DOHH2 (cell line): Measurements from ENCODE around the gene MAGT1.

ENCODE experiments used
- EZH2phosphoT487 ChIP-seq: fragments of 200-600 bp; sonication (generic); IDR thresholded peaks from 2 replicates; pipeline ENCODE4 v1.6.1; 2017; ENCODE audit warnings: borderline replicate concordance, mild to moderate bottlenecking, antibody characterized with exemption, low read length, moderate library complexity, mixed read lengths
- TF ChIP-seq, protein P1 (sequence below): fragments of 200-600 bp; sonication (generic); IDR thresholded peaks from one replicate; pipeline ENCODE4 v1.5.1; 2014; ENCODE audit warnings: antibody characterized with exemption, mild to moderate bottlenecking, low read depth, low read length; ENCODE audit not compliant: poor library complexity, severe bottlenecking

DNA sequence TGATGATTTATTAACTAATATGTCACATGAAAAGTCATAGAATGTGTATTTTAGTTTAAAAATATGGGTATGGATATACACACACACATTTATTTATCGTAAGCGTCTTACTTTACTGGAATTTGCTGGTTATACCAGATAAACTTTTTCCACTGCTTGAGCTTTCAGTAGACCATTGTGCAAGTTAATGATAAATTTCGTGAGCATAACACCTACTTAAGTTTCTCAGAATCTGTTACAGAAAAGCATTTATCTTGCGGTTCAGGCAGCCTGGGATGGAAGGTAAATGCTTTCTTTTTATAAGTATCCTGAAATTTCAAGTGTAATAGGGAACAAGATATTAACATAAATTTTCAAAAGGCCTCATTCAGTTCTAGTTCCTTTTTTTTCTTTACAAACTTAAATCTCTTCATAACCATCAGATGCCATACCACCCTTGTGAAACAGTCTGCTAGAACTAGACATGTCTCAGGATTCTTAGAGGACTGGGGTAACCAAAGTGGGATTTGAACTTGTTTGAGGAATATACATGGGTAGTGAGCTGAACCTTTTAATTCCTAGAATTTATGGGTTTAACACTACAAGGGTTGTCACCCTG, 42.9 kb upstream of the MAGT1 start:
- no peak for TF ChIP-seq EZH2phosphoT487
- TF ChIP-seq, protein P1, sequence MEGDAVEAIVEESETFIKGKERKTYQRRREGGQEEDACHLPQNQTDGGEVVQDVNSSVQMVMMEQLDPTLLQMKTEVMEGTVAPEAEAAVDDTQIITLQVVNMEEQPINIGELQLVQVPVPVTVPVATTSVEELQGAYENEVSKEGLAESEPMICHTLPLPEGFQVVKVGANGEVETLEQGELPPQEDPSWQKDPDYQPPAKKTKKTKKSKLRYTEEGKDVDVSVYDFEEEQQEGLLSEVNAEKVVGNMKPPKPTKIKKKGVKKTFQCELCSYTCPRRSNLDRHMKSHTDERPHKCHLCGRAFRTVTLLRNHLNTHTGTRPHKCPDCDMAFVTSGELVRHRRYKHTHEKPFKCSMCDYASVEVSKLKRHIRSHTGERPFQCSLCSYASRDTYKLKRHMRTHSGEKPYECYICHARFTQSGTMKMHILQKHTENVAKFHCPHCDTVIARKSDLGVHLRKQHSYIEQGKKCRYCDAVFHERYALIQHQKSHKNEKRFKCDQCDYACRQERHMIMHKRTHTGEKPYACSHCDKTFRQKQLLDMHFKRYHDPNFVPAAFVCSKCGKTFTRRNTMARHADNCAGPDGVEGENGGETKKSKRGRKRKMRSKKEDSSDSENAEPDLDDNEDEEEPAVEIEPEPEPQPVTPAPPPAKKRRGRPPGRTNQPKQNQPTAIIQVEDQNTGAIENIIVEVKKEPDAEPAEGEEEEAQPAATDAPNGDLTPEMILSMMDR: no peak
